Stimulated activated CD8-positive, alpha-beta memory T cell treated with anti-CD3 and anti-CD28 coated beads, Interleukin-15, amount 100 ng/mL, for 24 hours (primary cell): ENCODE measurements around the gene KLRC4.
"Not testable (repeated sequence)": the region's sequence is repeated elsewhere in the genome, so short reads cannot be mapped to it uniquely, and the experiment has no call there.

Source experiments
- DNase-seq: peaks from one replicate; pipeline ENCODE4 v3.0.0-alpha.2; 2020; ENCODE audit warnings: low read depth

KLRC4 gene

GRCh38 chr12:10368206-10369171 lies 41.1 kb downstream of the KLRC4 start:
- no peak for DNase-seq

GRCh38 chr12:10367714-10368113 lies 41.8 kb downstream of the KLRC4 start:
- not testable (repeated sequence) for DNase-seq

- DNase-seq = no peak
Measured at GRCh38 chr12:10366875-10367274, 42.7 kb downstream of the KLRC4 start.

GRCh38 chr12:10365696-10366405 lies 43.7 kb downstream of the KLRC4 start:
- DNase-seq = no peak

GRCh38 chr12:10364815-10365622 lies 44.5 kb downstream of the KLRC4 start:
- no peak for DNase-seq

GRCh38 chr12:10363914-10364814 lies 45.4 kb downstream of the KLRC4 start:
- DNase-seq = no peak

GRCh38 chr12:10363658-10363913 lies 46.0 kb downstream of the KLRC4 start:
- no peak for DNase-seq

GRCh38 chr12:10362828-10363657 lies 46.5 kb downstream of the KLRC4 start:
- DNase-seq = no peak

GRCh38 chr12:10362325-10362724 lies 47.2 kb downstream of the KLRC4 start:
- DNase-seq = no peak

- no peak for DNase-seq
Measured at GRCh38 chr12:10361622-10362021, 47.9 kb downstream of the KLRC4 start.

- DNase-seq = no peak
Measured at GRCh38 chr12:10361084-10361483, 48.5 kb downstream of the KLRC4 start.

GRCh38 chr12:10358969-10359368 lies 50.6 kb downstream of the KLRC4 start:
- no peak for DNase-seq

- DNase-seq = no peak
Measured at GRCh38 chr12:10358131-10358530, 51.4 kb downstream of the KLRC4 start.
